ENCODE data around the gene SLIT3. TPM values are rescaled to one million over a fixed set of nuclear protein-coding genes. Genes with fewer than 3 reads are reported as not detected.

The SLIT3 gene
- total RNA-seq, 6 donors from 2014 or later = 10.8 to 57.3 (median 32.2) TPM

GRCh38 chr5:169288066-169288930 is 12.6 kb downstream of the SLIT3 start:
- WGBS, 2 donors = 44 to 47% methylated on average over 1 of the region's 1 CpG
- no peak for DNase-seq

GRCh38 chr5:169287529-169287928 is 13.4 kb downstream of the SLIT3 start:
- H3K27ac ChIP-seq = peak overlapping the region in 1 of 4 donors; percentile 27
- no peak for TF ChIP-seq POLR2A (IDR thresholded peaks at IDR 0.05)
- no peak overlapping the region for H3K4me3 ChIP-seq
- no peaks in the 10 kb centered on the region for H3K27me3 ChIP-seq
- ATAC-seq (ENCODE audit: low FRiP score in 2 of 2) (no peak), DNase-seq (no peak)
- peaks cover 0 to 4% (median 0%) of the 10 kb centered on the region in 4 donors for H3K4me1 ChIP-seq
- no peaks in the 10 kb centered on the region for H3K36me3 ChIP-seq
- no peaks in the 10 kb centered on the region for H3K9me3 ChIP-seq
- WGBS, 2 donors = 58 to 63% methylated on average over 4 of the region's 4 CpGs

More at GRCh38 chr5:169288066-169288930, 12.6 kb downstream of the SLIT3 start:
- Histone ChIP-seq H3K27ac (no peak overlapping the region), H3K36me3 (no peaks in the 10 kb centered on the region), H3K4me1 (peaks cover 0 to 4% (median 0%) of the 10 kb centered on the region in 4 donors), H3K27me3 (no peaks in the 10 kb centered on the region), H3K9me3 (no peaks in the 10 kb centered on the region), H3K4me3 (no peak overlapping the region)
- no peak for ATAC-seq (ENCODE audit: low FRiP score in 2 of 2)
- no peak for TF ChIP-seq EP300 (IDR thresholded peaks at IDR 0.05)
- no peak for TF ChIP-seq POLR2AphosphoS5 (IDR thresholded peaks at IDR 0.05)
- TF ChIP-seq POLR2A (IDR thresholded peaks at IDR 0.05) = no peak
- TF ChIP-seq CTCF (IDR thresholded peaks at IDR 0.05) = no peak

- H3K4me3 ChIP-seq = no peak overlapping the region
- 59 to 67% methylated on average over 11 of the region's 11 CpGs for WGBS, 2 donors
- peak in 1 of 2 donors; percentile 35 for ATAC-seq (ENCODE audit: low FRiP score in 2 of 2)
- no peaks in the 10 kb centered on the region for H3K9me3 ChIP-seq
- peak overlapping the region in 1 of 4 donors; percentile 27 for H3K27ac ChIP-seq
- TF ChIP-seq EP300 (IDR thresholded peaks at IDR 0.05) (no peak), POLR2A (IDR thresholded peaks at IDR 0.05) (no peak), POLR2AphosphoS5 (IDR thresholded peaks at IDR 0.05) (no peak), CTCF (IDR thresholded peaks at IDR 0.05) (no peak)
- no peak for DNase-seq
- no peaks in the 10 kb centered on the region for H3K36me3 ChIP-seq
- no peaks in the 10 kb centered on the region for H3K27me3 ChIP-seq
- H3K4me1 ChIP-seq = peaks cover 0 to 4% (median 0%) of the 10 kb centered on the region in 4 donors
These were observed 14.2 kb downstream of the SLIT3 start for GRCh38 chr5:169286572-169287300.

- WGBS, 2 donors = 76 to 80% methylated on average over 6 of the region's 6 CpGs
- TF ChIP-seq EP300 (IDR thresholded peaks at IDR 0.05) = no peak
- TF ChIP-seq POLR2AphosphoS5 (IDR thresholded peaks at IDR 0.05) = no peak
- TF ChIP-seq POLR2A (IDR thresholded peaks at IDR 0.05) = no peak
- no peak for TF ChIP-seq CTCF (IDR thresholded peaks at IDR 0.05)
- no peak for ATAC-seq (ENCODE audit: low FRiP score in 2 of 2)
These were observed 17.1 kb downstream of the SLIT3 start for GRCh38 chr5:169283887-169284286.

GRCh38 chr5:169281625-169282024 is 19.3 kb downstream of the SLIT3 start:
- Histone ChIP-seq H3K9me3 (no peaks in the 10 kb centered on the region), H3K4me1 (no peaks in the 10 kb centered on the region), H3K36me3 (no peaks in the 10 kb centered on the region), H3K27me3 (no peaks in the 10 kb centered on the region), H3K27ac (no peak overlapping the region), H3K4me3 (no peak overlapping the region)
- no peak for TF ChIP-seq POLR2AphosphoS5 (IDR thresholded peaks at IDR 0.05)
- TF ChIP-seq CTCF (IDR thresholded peaks at IDR 0.05) = no peak
- TF ChIP-seq EP300 (IDR thresholded peaks at IDR 0.05) = no peak
- no peak for TF ChIP-seq POLR2A (IDR thresholded peaks at IDR 0.05)
- 57 to 59% methylated on average over 1 of the region's 1 CpG for WGBS, 2 donors
- ATAC-seq (ENCODE audit: low FRiP score in 2 of 2) (no peak), DNase-seq (no peak)

More at GRCh38 chr5:169283887-169284286, 17.1 kb downstream of the SLIT3 start:
- no peak overlapping the region for H3K27ac ChIP-seq
- no peaks in the 10 kb centered on the region for H3K9me3 ChIP-seq
- H3K36me3 ChIP-seq = no peaks in the 10 kb centered on the region
- DNase-seq = no peak
- peaks cover 0 to 4% (median 0%) of the 10 kb centered on the region in 4 donors for H3K4me1 ChIP-seq
- no peak overlapping the region for H3K4me3 ChIP-seq
- H3K27me3 ChIP-seq = no peaks in the 10 kb centered on the region
